OCI-LY7 (cell line): Measurements from ENCODE around the gene EPHX1. TPM values are rescaled to one million over a fixed set of nuclear protein-coding genes. Genes with fewer than 3 reads are reported as not detected.

Source experiments
- BruUV-seq: library from RNA; stranded (reverse); fragments of 400-500 nt; replicated peaks from 2 replicates; lab custom pipeline; 2021; lab: Mats Ljungman, UMichigan
- CTCF ChIA-PET: fragments of 300-600 bp; sonication (Branson Sonifier 250); formaldehyde crosslinking; loops from one replicate; lab custom pipeline; 2022; ENCODE audit warnings: antibody characterized with exemption; ENCODE audit not compliant: unreplicated experiment; lab: Charles Lee
- POLR2A ChIA-PET: fragments of 300-600 bp; sonication (Branson Sonifier 250); formaldehyde crosslinking; loops from one replicate; lab custom pipeline; 2022; ENCODE audit warnings: antibody characterized with exemption; lab: Charles Lee
- DNase-seq: peaks from one replicate; pipeline ENCODE4 v3.0.0-alpha.2; 2015; ENCODE audit warnings: low spot score
- H2AFZ ChIP-seq: fragments of 200-600 bp; sonication (generic), shearing (Covaris generic); 2 replicates; pipeline ENCODE4 v1.6.1; 2014; ENCODE audit warnings: mild to moderate bottlenecking, antibody characterized with exemption, low read length, moderate library complexity
- H3K27ac ChIP-seq: fragments of 200-600 bp; sonication (generic); 2 replicates; pipeline ENCODE4 v1.5.1; 2014; ENCODE audit warnings: mixed run types, low read depth, mild to moderate bottlenecking, moderate library complexity, low read length, inconsistent platforms; ENCODE audit not compliant: poor library complexity, severe bottlenecking
- H3K36me3 ChIP-seq: fragments of 200-600 bp; sonication (generic); 2 replicates; pipeline ENCODE4 v1.6.1; 2014; ENCODE audit warnings: mild to moderate bottlenecking, antibody characterized with exemption, low read length, moderate library complexity, mixed read lengths; ENCODE audit not compliant: insufficient read depth
- H3K4me1 ChIP-seq: fragments of 200-600 bp; sonication (generic); 2 replicates; pipeline ENCODE4 v1.5.1; 2014; ENCODE audit warnings: mild to moderate bottlenecking, low read length; ENCODE audit not compliant: insufficient read depth, poor library complexity, severe bottlenecking
- H3K4me2 ChIP-seq: fragments of 200-600 bp; sonication (generic); 2 replicates; pipeline ENCODE4 v1.6.1; 2014; ENCODE audit warnings: mild to moderate bottlenecking, low read length
- H3K4me3 ChIP-seq: fragments of 200-600 bp; sonication (generic); 2 replicates; pipeline ENCODE4 v1.5.1; 2014; ENCODE audit warnings: mild to moderate bottlenecking, low read depth, low read length; ENCODE audit not compliant: poor library complexity, severe bottlenecking
- H3K79me2 ChIP-seq: fragments of 200-600 bp; sonication (generic); 2 replicates; pipeline ENCODE4 v1.6.1; 2016; ENCODE audit warnings: low read depth, mild to moderate bottlenecking, low read length, moderate library complexity, mixed read lengths; ENCODE audit not compliant: insufficient read depth
- H3K9me2 ChIP-seq: fragments of 200-600 bp; sonication (generic); 2 replicates; pipeline ENCODE4 v1.6.1; 2016; ENCODE audit warnings: mild to moderate bottlenecking, low read length, mixed read lengths; ENCODE audit not compliant: insufficient read depth
- H3K9me3 ChIP-seq: fragments of 200-600 bp; sonication (generic); 2 replicates; pipeline ENCODE4 v1.6.1; 2014; ENCODE audit warnings: mild to moderate bottlenecking, mixed run types, low read length, mixed read lengths
- H4K20me1 ChIP-seq: fragments of 200-600 bp; sonication (generic); 2 replicates; pipeline ENCODE4 v1.6.1; 2014; ENCODE audit warnings: mild to moderate bottlenecking, antibody characterized with exemption, low read length, moderate library complexity, mixed read lengths; ENCODE audit not compliant: insufficient read depth
- CTCF ChIP-seq: fragments of 200-600 bp; sonication (generic); conservative IDR thresholded peaks from 2 replicates; pipeline ENCODE4 v1.5.1; 2014; ENCODE audit warnings: mild to moderate bottlenecking, antibody characterized with exemption, low read length, moderate library complexity, mixed read lengths
- EZH2phosphoT487 ChIP-seq: fragments of 200-600 bp; sonication (generic); IDR thresholded peaks from 2 replicates; pipeline ENCODE4 v1.6.1; 2018; ENCODE audit warnings: low read depth, borderline replicate concordance, mild to moderate bottlenecking, mixed run types, antibody characterized with exemption, low read length, moderate library complexity, mixed read lengths
- intact Hi-C: fragments of 100-400 bp; cut with micrococcal nuclease; formaldehyde crosslinking; loops from one replicate; pipeline ENCODE4 v1.10.0; 2022; ENCODE audit not compliant: unreplicated experiment
- total RNA-seq, 2 experiments: library from RNA; depleted of rRNA in 1 of 2; stranded (reverse); fragments of >200 nt in 1 of 2; shearing (Covaris generic) in 1 of 2; gene quantifications; 2 replicates each; pipeline ENCODE4 v1.2.3, GENCODE V29; 2014 to 2022

Gene EPHX1
- total RNA-seq, 2 experiments from 2014 or later = 0.44 to 1.3 TPM

GRCh38 chr1:225844236-225845061, 34.5 kb downstream of the EPHX1 start:
- peaks cover 7% of the 10 kb centered on the region; the same call in 1 of the 2 replicates for H3K36me3 ChIP-seq
- no peaks in the 10 kb centered on the region for H3K9me2 ChIP-seq
- DNase-seq = no peak
- BruUV-seq = no TSS peak
- H3K27ac ChIP-seq = no peak overlapping the region
- no peaks in the 10 kb centered on the region for H4K20me1 ChIP-seq
- no peak overlapping the region for H3K4me2 ChIP-seq
- no peak for TF ChIP-seq CTCF
- no peak for TF ChIP-seq EZH2phosphoT487
- ChIA-PET CTCF (no interaction called here), POLR2A (no interaction called here)
- H3K9me3 ChIP-seq = no peaks in the 10 kb centered on the region
- no peaks in the 10 kb centered on the region for H3K79me2 ChIP-seq
- intact Hi-C loops = loop anchor here (1.0 to 5.0 kb wide), 2 partner anchors 192 to 290 kb away; partner anchors contain the start of gene ENAH
- no peak overlapping the region for H2AFZ ChIP-seq
- H3K4me3 ChIP-seq = no peak overlapping the region
- H3K4me1 ChIP-seq = peaks cover 40% of the 10 kb centered on the region

DNA sequence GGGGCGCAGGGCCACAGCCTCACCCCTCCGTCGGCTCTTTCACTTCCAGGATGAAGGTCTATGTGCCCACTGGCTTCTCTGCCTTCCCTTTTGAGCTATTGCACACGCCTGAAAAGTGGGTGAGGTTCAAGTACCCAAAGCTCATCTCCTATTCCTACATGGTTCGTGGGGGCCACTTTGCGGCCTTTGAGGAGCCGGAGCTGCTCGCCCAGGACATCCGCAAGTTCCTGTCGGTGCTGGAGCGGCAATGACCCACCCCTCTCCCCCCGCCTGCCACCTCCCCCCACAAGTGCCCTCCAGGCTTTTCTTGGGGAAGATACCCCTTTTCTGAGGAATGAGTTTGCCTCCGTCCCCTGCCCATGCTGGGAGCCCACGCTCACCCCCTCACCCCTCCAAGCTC, 35.2 kb downstream of the EPHX1 start:
- H2AFZ ChIP-seq = no peak overlapping the region
- DNase-seq = no peak
- H3K27ac ChIP-seq = no peak overlapping the region
- H3K9me2 ChIP-seq = no peaks in the 10 kb centered on the region
- TF ChIP-seq EZH2phosphoT487 = no peak
- TF ChIP-seq CTCF = no peak
- no peaks in the 10 kb centered on the region for H3K79me2 ChIP-seq
- intact Hi-C loops = loop anchor here (1.0 to 5.0 kb wide), 2 partner anchors 193 to 291 kb away; partner anchors contain the start of gene ENAH
- H3K36me3 ChIP-seq = peaks cover 13% of the 10 kb centered on the region
- CTCF ChIA-PET = no interaction called here
- POLR2A ChIA-PET = no interaction called here
- peaks cover 46% of the 10 kb centered on the region for H3K4me1 ChIP-seq
- BruUV-seq = no TSS peak
- no peak overlapping the region for H3K4me2 ChIP-seq
- peaks cover 1% of the 10 kb centered on the region; the same call in 1 of the 2 replicates for H3K9me3 ChIP-seq
- no peak overlapping the region for H3K4me3 ChIP-seq
- H4K20me1 ChIP-seq = no peaks in the 10 kb centered on the region
